ENCODE results near the gene GNGT1.
"Not testable (repeated sequence)": the region's sequence is repeated elsewhere in the genome, so short reads cannot be mapped to it uniquely, and the experiment has no call there.

Gene GNGT1

GRCh38 chr7:93910076-93910994, 4.0 kb downstream of the GNGT1 start:
- no peak for DNase-seq

- not testable (repeated sequence) for DNase-seq
Observed at GRCh38 chr7:93911242-93911641, 4.9 kb downstream of the GNGT1 start.

GRCh38 chr7:93911661-93912060, 5.3 kb downstream of the GNGT1 start:
- DNase-seq, result not testable (repeated sequence)

GRCh38 chr7:93913197-93913596, 6.8 kb downstream of the GNGT1 start:
- DNase-seq, result no peak

- no peak for DNase-seq
Observed at GRCh38 chr7:93914581-93915066, 8.3 kb downstream of the GNGT1 start.

- DNase-seq, result not testable (repeated sequence)
Observed at GRCh38 chr7:93915206-93915842, 9.0 kb downstream of the GNGT1 start.

GRCh38 chr7:93915888-93916287, 9.5 kb downstream of the GNGT1 start:
- not testable (repeated sequence) for DNase-seq

- not testable (repeated sequence) for DNase-seq
Observed at GRCh38 chr7:93916315-93916714, 9.9 kb downstream of the GNGT1 start.

GRCh38 chr7:93920496-93921182, 14.3 kb downstream of the GNGT1 start:
- DNase-seq, result no peak

- DNase-seq, result no peak
Observed at GRCh38 chr7:93921186-93921585, 14.8 kb downstream of the GNGT1 start.

- DNase-seq, result no peak
Observed at GRCh38 chr7:93921607-93922566, 15.5 kb downstream of the GNGT1 start, which contains the start of gene GNG11. Gene GNG11, plus strand, starts transcription at chr7:93921735. Its CDS starts 403 bp downstream, at chr7:93922138.

GRCh38 chr7:93923296-93923695, 16.9 kb downstream of the GNGT1 start:
- no peak for DNase-seq

GRCh38 chr7:93923942-93924341, 17.6 kb downstream of the GNGT1 start:
- no peak for DNase-seq

- DNase-seq, result no peak
Observed at GRCh38 chr7:93926800-93927199, 20.4 kb downstream of the GNGT1 start.

- DNase-seq, result no peak
Observed at GRCh38 chr7:93927585-93927984, 21.2 kb downstream of the GNGT1 start.

GRCh38 chr7:93931655-93932054, 25.3 kb downstream of the GNGT1 start:
- DNase-seq, result no peak

GRCh38 chr7:93933156-93933555, 26.8 kb downstream of the GNGT1 start:
- DNase-seq, result no peak

- no peak for DNase-seq
Observed at GRCh38 chr7:93935102-93935501, 28.7 kb downstream of the GNGT1 start.

- DNase-seq, result no peak
Observed at GRCh38 chr7:93937818-93938217, 31.5 kb downstream of the GNGT1 start.

GRCh38 chr7:93938293-93938692, 31.9 kb downstream of the GNGT1 start:
- DNase-seq, result no peak

- DNase-seq, result no peak
Observed at GRCh38 chr7:93941945-93942344, 35.6 kb downstream of the GNGT1 start.

Data from NCI-H1930 (cell line).